NCI-H2227 (cell line): ENCODE measurements around the gene ZFP36.
A peak's percentile ranks its signal among the peaks of the same experiment; 100 is the strongest.
"Not testable (repeated sequence)": the region's sequence is repeated elsewhere in the genome, so short reads cannot be mapped to it uniquely, and the experiment has no call there.

Source experiments
- DNase-seq: peaks from one replicate; lab custom pipeline; 2025; ENCODE audit not compliant: unreplicated experiment; lab: John Stamatoyannopoulos, UW

Gene ZFP36

DNA sequence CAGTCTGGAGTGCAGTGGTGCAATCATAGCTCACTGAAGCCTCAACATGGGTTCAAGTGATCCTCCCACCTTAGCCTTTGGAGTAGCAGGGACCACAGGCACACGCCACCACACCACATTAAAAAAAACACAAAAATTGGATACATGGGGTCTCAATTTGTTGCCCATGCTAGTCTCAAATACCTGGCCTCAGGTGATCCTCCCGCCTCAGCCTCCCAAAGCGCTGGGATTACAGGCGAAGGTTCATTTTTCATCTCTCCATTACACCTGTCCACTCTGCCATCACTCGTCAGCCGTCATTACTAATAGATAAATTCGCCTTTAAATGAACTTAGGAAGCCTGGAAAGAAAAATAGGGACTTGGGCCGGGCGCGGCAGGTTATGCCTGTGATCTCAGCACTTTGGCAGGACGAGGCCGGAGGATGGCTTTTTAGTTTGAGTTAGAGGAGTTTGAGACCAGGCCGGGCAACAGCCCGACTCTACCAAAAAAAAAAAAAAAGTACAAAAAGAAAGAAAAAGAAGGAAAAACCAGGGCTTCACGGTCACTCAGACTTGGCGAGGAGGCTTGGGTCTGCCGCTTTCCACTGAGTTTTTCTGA, 38.0 kb downstream of the ZFP36 start:
- no peak for DNase-seq

DNA sequence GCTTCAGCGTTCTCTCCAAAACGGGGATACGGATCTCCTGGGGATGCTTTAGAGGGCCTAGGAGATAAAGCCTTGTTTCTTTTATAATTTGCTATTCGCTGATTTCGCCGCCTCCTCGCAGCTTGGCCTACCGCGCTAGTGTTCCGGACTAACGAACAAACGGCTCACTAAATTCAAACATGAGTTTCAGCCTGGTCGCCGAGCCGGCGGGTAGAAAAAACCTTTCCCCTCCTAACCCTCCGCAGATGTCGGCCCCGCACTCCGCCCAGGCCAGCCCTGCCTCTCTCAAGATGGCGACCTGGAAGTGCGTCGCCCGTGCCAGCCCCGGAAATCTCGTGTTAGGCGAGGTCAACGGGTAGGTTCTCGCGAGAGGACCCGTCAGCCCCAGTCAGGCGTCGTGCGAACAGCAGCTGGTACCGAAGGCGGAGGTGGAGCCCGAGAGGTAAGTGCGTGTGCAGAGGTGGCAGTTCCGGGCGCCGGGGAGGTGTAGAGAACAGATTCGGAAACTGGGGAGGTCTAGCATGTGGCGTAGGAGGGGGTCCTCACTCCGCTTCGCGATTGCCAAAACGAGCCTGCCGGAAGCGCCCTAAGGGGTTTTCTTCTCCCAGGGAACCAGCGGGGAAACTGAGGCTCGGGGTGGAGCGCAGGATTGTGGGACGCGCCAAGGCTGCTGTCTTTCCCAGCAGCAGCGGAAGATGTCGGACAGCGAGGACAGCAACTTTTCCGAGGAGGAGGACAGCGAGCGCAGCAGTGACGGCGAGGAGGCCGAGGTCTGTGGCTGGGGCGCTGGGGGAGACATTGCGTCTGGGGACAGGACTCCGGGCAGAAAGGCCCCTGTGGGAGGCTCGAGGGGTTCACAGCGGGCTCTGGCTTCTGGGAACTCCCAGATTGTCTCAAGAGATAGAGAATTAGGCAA, 38.8 kb downstream of the ZFP36 start, which contains the start of gene SUPT5H:
Gene SUPT5H, plus strand, starts transcription at position 387 of the 916 bp plus-strand sequence. Its CDS starts 309 bp downstream, at position 696.
- peak; percentile 100 for DNase-seq

DNA sequence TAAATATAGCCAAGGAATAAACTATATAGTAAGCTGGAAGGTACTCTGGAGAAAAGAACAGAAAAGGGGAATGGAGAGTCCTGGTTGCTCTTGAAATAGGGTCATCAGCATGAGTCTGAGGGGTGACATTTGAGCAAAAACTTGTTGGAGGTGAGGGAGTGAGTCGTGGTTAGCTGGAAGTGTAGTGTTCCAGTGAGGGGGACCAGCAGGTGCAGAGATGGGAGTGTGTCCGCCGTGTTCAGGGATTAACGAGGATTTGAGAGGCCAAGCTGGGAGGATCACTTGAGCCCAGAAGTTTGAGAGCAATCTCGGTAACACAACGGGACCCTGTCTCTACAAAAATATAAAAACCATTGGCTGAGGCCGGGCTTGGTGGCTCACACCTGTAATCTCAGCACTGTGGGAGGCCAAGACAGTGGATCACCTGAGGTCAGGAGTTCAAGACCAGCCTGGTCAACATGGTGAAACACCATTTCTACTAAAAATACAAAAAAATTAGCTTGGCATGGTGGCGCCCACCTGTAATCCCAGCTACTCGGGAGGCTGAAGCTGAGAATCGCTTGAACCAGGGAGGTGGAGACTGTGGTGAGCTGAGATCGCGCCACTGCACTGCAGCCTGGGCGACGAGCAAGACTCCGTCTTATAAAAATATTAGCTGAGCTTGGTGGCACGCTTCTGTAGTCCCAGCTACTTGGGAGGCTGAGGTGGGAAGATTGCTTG, 39.9 kb downstream of the ZFP36 start:
- no peak for DNase-seq

DNA sequence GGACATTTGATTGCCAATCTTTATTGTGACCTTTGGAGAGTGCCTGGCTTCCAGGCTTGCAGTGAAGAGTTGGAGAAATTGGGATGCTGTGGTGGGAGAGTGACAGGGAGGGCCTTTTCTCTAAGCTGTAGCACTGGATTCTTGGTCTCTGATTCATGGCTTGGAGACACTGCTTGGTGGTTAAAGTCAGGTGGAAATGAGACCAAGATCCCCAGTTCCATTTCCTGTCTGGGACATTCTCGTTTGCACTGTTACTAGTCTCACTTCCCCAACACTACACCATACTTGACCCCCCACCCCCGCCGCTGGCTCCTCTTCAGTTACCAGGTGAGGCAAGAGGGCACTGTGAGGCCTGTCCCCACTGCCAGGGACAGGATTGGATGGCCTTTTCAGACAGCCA, 41.6 kb downstream of the ZFP36 start:
- DNase-seq, result no peak

DNA sequence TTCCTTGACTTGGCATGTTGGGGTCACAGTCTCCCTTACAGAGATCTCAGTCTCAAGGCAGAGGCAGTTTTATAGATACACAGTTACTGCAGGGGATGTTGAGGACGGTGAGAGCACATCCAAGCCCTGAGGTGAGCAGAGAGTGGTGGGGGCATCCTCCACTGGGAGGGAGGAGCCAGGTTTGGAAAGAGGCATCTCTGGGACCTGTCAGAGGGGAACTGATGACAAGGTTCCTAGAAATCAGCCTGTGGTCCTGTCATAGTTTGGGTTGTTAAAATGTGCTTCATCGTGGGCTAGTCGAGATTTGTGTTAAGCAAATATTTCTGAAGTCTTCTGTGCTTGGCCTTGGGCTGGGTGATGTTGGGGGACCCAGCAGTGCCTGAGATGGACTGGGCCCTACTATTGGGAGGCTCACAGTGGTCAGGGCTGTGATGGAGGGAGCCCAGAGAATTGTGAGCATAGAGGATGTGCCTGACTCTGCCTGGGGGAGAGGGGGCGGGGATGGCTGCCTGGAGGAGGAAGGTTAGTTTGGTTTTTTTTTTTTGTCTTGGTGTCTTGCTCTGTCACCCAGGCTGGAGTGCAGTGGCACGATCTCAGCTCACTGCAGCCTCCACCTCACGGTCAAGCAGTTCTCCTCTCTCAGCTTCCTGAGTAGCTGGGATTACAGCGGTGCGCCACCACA, 42.6 kb downstream of the ZFP36 start:
- no peak for DNase-seq

DNA sequence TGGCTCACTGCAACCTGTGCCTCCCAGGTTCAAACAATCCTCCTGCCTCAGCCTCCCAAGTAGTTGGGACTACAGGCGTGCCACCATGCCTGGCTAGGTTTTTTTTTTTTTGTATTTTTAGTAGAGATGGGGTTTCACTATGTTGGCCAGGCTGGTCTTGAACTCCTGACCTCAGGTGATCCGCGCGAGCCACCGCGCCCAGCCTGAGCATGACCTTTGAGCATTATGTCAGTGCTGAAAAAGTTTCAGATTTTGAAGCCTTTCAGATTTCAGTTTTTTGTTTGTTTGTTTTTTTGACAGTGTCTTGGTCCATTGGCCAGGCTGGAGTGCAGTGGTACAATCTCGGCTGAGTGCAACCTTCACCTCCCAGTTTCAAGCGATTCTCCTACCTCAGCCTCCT, 44.6 kb downstream of the ZFP36 start:
- DNase-seq, result not testable (repeated sequence)
